HL-60 (cell line): ENCODE measurements around the gene PRRT1.

Experiments used
- POLR2AphosphoS5 ChIP-seq: IDR thresholded peaks from 2 replicates; pipeline ENCODE4 v1.6.1; 2012; ENCODE audit warnings: low read depth
- TF ChIP-seq, protein P1 (sequence below): IDR thresholded peaks from one replicate; pipeline ENCODE4 v1.5.1; 2011; ENCODE audit warnings: low read length, control low read depth, inconsistent platforms; ENCODE audit not compliant: insufficient read depth
- TF ChIP-seq, protein P2 (sequence below): IDR thresholded peaks from 2 replicates; pipeline ENCODE4 v1.6.1; 2012; ENCODE audit warnings: low read depth; ENCODE audit not compliant: insufficient replicate concordance

DNA sequence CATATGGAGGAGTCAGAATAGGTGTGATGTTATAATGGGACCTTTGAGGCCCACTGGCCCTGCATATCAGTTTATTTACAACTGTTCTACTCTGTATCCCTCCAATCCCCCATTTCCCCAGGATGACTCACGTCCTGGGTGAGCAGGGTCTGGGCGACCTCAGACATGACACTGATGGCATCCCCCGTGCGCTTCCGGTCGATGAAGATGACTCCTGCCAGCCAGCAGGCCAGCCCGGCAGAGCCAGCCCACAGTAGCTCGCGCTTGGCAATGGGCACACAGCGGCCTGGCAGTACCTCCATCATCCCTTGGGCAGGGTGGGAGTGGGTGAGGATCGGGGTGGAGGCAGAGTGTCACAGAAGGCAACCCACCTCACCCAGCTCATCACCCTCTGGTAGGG is 18.6 kb upstream of the PRRT1 start:
- TF ChIP-seq, protein P1, sequence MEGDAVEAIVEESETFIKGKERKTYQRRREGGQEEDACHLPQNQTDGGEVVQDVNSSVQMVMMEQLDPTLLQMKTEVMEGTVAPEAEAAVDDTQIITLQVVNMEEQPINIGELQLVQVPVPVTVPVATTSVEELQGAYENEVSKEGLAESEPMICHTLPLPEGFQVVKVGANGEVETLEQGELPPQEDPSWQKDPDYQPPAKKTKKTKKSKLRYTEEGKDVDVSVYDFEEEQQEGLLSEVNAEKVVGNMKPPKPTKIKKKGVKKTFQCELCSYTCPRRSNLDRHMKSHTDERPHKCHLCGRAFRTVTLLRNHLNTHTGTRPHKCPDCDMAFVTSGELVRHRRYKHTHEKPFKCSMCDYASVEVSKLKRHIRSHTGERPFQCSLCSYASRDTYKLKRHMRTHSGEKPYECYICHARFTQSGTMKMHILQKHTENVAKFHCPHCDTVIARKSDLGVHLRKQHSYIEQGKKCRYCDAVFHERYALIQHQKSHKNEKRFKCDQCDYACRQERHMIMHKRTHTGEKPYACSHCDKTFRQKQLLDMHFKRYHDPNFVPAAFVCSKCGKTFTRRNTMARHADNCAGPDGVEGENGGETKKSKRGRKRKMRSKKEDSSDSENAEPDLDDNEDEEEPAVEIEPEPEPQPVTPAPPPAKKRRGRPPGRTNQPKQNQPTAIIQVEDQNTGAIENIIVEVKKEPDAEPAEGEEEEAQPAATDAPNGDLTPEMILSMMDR, result no peak
- TF ChIP-seq, protein P2, sequence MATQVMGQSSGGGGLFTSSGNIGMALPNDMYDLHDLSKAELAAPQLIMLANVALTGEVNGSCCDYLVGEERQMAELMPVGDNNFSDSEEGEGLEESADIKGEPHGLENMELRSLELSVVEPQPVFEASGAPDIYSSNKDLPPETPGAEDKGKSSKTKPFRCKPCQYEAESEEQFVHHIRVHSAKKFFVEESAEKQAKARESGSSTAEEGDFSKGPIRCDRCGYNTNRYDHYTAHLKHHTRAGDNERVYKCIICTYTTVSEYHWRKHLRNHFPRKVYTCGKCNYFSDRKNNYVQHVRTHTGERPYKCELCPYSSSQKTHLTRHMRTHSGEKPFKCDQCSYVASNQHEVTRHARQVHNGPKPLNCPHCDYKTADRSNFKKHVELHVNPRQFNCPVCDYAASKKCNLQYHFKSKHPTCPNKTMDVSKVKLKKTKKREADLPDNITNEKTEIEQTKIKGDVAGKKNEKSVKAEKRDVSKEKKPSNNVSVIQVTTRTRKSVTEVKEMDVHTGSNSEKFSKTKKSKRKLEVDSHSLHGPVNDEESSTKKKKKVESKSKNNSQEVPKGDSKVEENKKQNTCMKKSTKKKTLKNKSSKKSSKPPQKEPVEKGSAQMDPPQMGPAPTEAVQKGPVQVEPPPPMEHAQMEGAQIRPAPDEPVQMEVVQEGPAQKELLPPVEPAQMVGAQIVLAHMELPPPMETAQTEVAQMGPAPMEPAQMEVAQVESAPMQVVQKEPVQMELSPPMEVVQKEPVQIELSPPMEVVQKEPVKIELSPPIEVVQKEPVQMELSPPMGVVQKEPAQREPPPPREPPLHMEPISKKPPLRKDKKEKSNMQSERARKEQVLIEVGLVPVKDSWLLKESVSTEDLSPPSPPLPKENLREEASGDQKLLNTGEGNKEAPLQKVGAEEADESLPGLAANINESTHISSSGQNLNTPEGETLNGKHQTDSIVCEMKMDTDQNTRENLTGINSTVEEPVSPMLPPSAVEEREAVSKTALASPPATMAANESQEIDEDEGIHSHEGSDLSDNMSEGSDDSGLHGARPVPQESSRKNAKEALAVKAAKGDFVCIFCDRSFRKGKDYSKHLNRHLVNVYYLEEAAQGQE, result no peak
- TF ChIP-seq POLR2AphosphoS5, result no peak
